ENCODE data around the gene YOD1. TPM values are rescaled to one million over a fixed set of nuclear protein-coding genes. Genes with fewer than 3 reads are reported as not detected.

The YOD1 gene
- total and polyA plus RNA-seq, 2 donors (not counting 1 experiment from before 2014, with no cell fraction given), result 3.0 to 5.6 TPM

- peak; percentile 63 to 80 for DNase-seq (ENCODE audit: low read depth in 2 of 2)
- no peaks in the 10 kb centered on the region for H3K9me3 ChIP-seq (ENCODE audit: control insufficient read depth, insufficient read depth, low read depth, low read length)
- H3K4me1 ChIP-seq (ENCODE audit: control insufficient read depth, extremely low read depth, insufficient read depth, low read length), result no peaks in the 10 kb centered on the region
- no peaks in the 10 kb centered on the region for H4K20me1 ChIP-seq (ENCODE audit: control insufficient read depth, extremely low read depth, insufficient read depth, low read length)
- H3K27ac ChIP-seq (ENCODE audit: insufficient read depth, low read length), result no peak overlapping the region
- no peak overlapping the region for H2AFZ ChIP-seq (ENCODE audit: low read length)
- no peak overlapping the region for H3K4me3 ChIP-seq (replicated peaks in 1 of 4; ENCODE audit: control extremely low read depth in 1 of 4, insufficient read depth in 1 of 4, low read depth in 3 of 4, low read length in 4 of 4)
- no peaks in the 10 kb centered on the region for H3K27me3 ChIP-seq (ENCODE audit: control insufficient read depth, insufficient read depth, low read length)
- TF ChIP-seq CTCF (conservative IDR thresholded peaks at IDR 0.05 in 1 of 2, IDR thresholded peaks at IDR 0.05 in 1 of 2; ENCODE audit: low read depth in 1 of 2, low read length in 2 of 2), result peak; percentile 75 to 85
- no peak for TF ChIP-seq EZH2 (IDR thresholded peaks at IDR 0.05; ENCODE audit: low read length, missing control alignments)
- no peak overlapping the region for H3K9ac ChIP-seq (ENCODE audit: insufficient read depth, low read length)
- H3K36me3 ChIP-seq (ENCODE audit: control insufficient read depth, insufficient read depth, low read length), result no peaks in the 10 kb centered on the region
- H3K4me2 ChIP-seq (ENCODE audit: extremely low read depth, insufficient read depth, low read length), result no peak overlapping the region
- H3K79me2 ChIP-seq (ENCODE audit: control insufficient read depth, insufficient read depth, low read length), result no peaks in the 10 kb centered on the region
These were observed 45.8 kb downstream of the YOD1 start for GRCh38 chr1:207004931-207005830.

GRCh38 chr1:207003210-207003609 is 47.8 kb downstream of the YOD1 start:
- H3K4me2 ChIP-seq (ENCODE audit: extremely low read depth, insufficient read depth, low read length), result no peak overlapping the region
- H3K27me3 ChIP-seq (ENCODE audit: control insufficient read depth, insufficient read depth, low read length), result no peaks in the 10 kb centered on the region
- H3K4me1 ChIP-seq (ENCODE audit: control insufficient read depth, extremely low read depth, insufficient read depth, low read length), result no peaks in the 10 kb centered on the region
- TF ChIP-seq CTCF (conservative IDR thresholded peaks at IDR 0.05 in 1 of 2, IDR thresholded peaks at IDR 0.05 in 1 of 2; ENCODE audit: low read depth in 1 of 2, low read length in 2 of 2) (no peak), EZH2 (IDR thresholded peaks at IDR 0.05; ENCODE audit: low read length, missing control alignments) (no peak)
- H2AFZ ChIP-seq (ENCODE audit: low read length), result no peak overlapping the region
- no peak for DNase-seq (ENCODE audit: low read depth in 2 of 2)
- H3K27ac ChIP-seq (ENCODE audit: insufficient read depth, low read length), result no peak overlapping the region
- no peaks in the 10 kb centered on the region for H3K9me3 ChIP-seq (ENCODE audit: control insufficient read depth, insufficient read depth, low read depth, low read length)
- no peak overlapping the region for H3K4me3 ChIP-seq (replicated peaks in 1 of 4; ENCODE audit: control extremely low read depth in 1 of 4, insufficient read depth in 1 of 4, low read depth in 3 of 4, low read length in 4 of 4)
- no peaks in the 10 kb centered on the region for H3K36me3 ChIP-seq (ENCODE audit: control insufficient read depth, insufficient read depth, low read length)
- H3K79me2 ChIP-seq (ENCODE audit: control insufficient read depth, insufficient read depth, low read length), result no peaks in the 10 kb centered on the region
- no peaks in the 10 kb centered on the region for H4K20me1 ChIP-seq (ENCODE audit: control insufficient read depth, extremely low read depth, insufficient read depth, low read length)
- no peak overlapping the region for H3K9ac ChIP-seq (ENCODE audit: insufficient read depth, low read length)

- Histone ChIP-seq H3K79me2 (ENCODE audit: control insufficient read depth, insufficient read depth, low read length) (no peaks in the 10 kb centered on the region), H3K27me3 (ENCODE audit: control insufficient read depth, insufficient read depth, low read length) (no peaks in the 10 kb centered on the region), H3K9me3 (ENCODE audit: control insufficient read depth, insufficient read depth, low read depth, low read length) (no peaks in the 10 kb centered on the region), H3K4me1 (ENCODE audit: control insufficient read depth, extremely low read depth, insufficient read depth, low read length) (no peaks in the 10 kb centered on the region), H2AFZ (ENCODE audit: low read length) (no peak overlapping the region), H3K9ac (ENCODE audit: insufficient read depth, low read length) (no peak overlapping the region), H3K36me3 (ENCODE audit: control insufficient read depth, insufficient read depth, low read length) (no peaks in the 10 kb centered on the region), H3K4me3 (replicated peaks in 1 of 4; ENCODE audit: control extremely low read depth in 1 of 4, insufficient read depth in 1 of 4, low read depth in 3 of 4, low read length in 4 of 4) (no peak overlapping the region), H3K4me2 (ENCODE audit: extremely low read depth, insufficient read depth, low read length) (no peak overlapping the region), H3K27ac (ENCODE audit: insufficient read depth, low read length) (no peak overlapping the region), H4K20me1 (ENCODE audit: control insufficient read depth, extremely low read depth, insufficient read depth, low read length) (no peaks in the 10 kb centered on the region)
- DNase-seq (ENCODE audit: low read depth in 2 of 2), result peak; percentile 40 to 72
- no peak for TF ChIP-seq EZH2 (IDR thresholded peaks at IDR 0.05; ENCODE audit: low read length, missing control alignments)
- no peak for TF ChIP-seq CTCF (conservative IDR thresholded peaks at IDR 0.05 in 1 of 2, IDR thresholded peaks at IDR 0.05 in 1 of 2; ENCODE audit: low read depth in 1 of 2, low read length in 2 of 2)
These were observed 48.3 kb downstream of the YOD1 start for GRCh38 chr1:207002724-207003146.

Data from fibroblast of lung (primary cell).